Progenitor cell of endocrine pancreas (in vitro differentiated cells): Measurements from ENCODE around the gene HEATR1. TPM values are rescaled to one million over a fixed set of nuclear protein-coding genes. Genes with fewer than 3 reads are reported as not detected.
"Not testable (repeated sequence)": the region's sequence is repeated elsewhere in the genome, so short reads cannot be mapped to it uniquely, and the experiment has no call there.

Source experiments
- DNase-seq: peaks from one replicate; pipeline ENCODE4 v3.0.0; 2021; ENCODE audit warnings: low spot score; ENCODE audit not compliant: unreplicated experiment
- H3K27ac Mint-ChIP-seq: 2 replicates; pipeline ENCODE4 v1.8.0; 2021; ENCODE audit warnings: mild to moderate bottlenecking, moderate library complexity, mixed read lengths
- H3K27me3 Mint-ChIP-seq: 2 replicates; pipeline ENCODE4 v1.8.0; 2021; ENCODE audit warnings: mixed read lengths
- H3K36me3 Mint-ChIP-seq: 2 replicates; pipeline ENCODE4 v1.8.0; 2022; ENCODE audit warnings: mixed read lengths; ENCODE audit not compliant: insufficient read depth
- H3K4me1 Mint-ChIP-seq: 2 replicates; pipeline ENCODE4 v1.8.0; 2021; ENCODE audit warnings: low read depth, mixed read lengths
- H3K4me3 Mint-ChIP-seq: 2 replicates; pipeline ENCODE4 v1.8.0; 2021; ENCODE audit warnings: low read depth, mild to moderate bottlenecking, moderate library complexity, mixed read lengths
- H3K9me3 Mint-ChIP-seq: 2 replicates; pipeline ENCODE4 v1.8.0; 2021; ENCODE audit warnings: low read depth, mixed read lengths
- total RNA-seq: library from RNA; stranded (reverse); gene quantifications from 2 replicates; pipeline ENCODE4 v1.2.1, GENCODE V29; 2021
- TF ChIP-seq, protein P1 (sequence below): fragments of 200-600 bp; sonication (generic); IDR thresholded peaks from one replicate; pipeline ENCODE4 v1.5.0; 2021; ENCODE audit warnings: antibody characterized with exemption, mild to moderate bottlenecking; ENCODE audit not compliant: unreplicated experiment

The HEATR1 gene
- total RNA-seq, 1 donor from 2014 or later: 55.9 TPM

DNA sequence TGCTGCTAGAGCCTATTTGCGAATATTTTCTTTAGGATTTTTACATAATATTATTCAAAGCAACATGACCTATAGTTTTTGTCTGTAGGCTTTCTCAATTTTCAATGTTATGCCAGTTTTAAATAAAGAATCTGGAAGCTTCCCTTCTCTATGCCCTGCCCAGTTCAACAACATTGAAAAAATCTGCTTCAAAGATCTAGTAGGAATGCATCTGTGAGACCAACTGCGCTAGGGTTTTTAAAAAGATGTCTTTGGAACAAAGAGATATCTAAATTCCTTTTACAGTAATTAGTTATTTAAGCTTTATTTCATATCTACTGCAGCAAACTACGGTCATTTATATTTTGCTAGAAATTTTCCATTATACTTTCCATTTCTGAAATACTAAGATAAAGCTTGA is 25.7 kb downstream of the HEATR1 start:
- TF ChIP-seq, protein P1, sequence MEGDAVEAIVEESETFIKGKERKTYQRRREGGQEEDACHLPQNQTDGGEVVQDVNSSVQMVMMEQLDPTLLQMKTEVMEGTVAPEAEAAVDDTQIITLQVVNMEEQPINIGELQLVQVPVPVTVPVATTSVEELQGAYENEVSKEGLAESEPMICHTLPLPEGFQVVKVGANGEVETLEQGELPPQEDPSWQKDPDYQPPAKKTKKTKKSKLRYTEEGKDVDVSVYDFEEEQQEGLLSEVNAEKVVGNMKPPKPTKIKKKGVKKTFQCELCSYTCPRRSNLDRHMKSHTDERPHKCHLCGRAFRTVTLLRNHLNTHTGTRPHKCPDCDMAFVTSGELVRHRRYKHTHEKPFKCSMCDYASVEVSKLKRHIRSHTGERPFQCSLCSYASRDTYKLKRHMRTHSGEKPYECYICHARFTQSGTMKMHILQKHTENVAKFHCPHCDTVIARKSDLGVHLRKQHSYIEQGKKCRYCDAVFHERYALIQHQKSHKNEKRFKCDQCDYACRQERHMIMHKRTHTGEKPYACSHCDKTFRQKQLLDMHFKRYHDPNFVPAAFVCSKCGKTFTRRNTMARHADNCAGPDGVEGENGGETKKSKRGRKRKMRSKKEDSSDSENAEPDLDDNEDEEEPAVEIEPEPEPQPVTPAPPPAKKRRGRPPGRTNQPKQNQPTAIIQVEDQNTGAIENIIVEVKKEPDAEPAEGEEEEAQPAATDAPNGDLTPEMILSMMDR: no peak
- Mint-ChIP-seq H3K4me3 (no peak overlapping the region), H3K36me3 (peaks cover 27% of the 10 kb centered on the region), H3K27me3 (no peaks in the 10 kb centered on the region), H3K27ac (no peak overlapping the region), H3K4me1 (no peaks in the 10 kb centered on the region), H3K9me3 (no peaks in the 10 kb centered on the region)
- no peak for DNase-seq

DNA sequence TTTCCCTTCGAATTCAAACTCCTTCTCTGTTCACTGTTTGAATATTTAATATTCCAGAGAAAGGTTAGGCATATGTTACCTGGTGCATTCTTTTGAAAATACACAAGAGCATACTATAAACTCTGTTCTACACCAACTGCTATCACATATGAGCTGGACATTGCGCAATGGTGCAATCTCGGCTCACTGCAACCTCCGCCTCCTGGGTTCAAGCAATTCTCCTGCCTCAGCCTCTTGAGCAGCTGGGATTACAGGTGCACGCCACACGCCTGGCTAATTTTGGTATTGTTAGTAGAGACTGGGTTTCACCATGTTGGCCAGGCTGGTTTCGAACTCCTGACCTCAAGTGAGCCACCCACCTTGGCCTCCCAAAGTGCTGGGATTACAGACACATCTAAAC is 27.3 kb downstream of the HEATR1 start:
- not testable (repeated sequence) for DNase-seq, H3K4me3 Mint-ChIP-seq, H3K4me1 Mint-ChIP-seq, H3K27ac Mint-ChIP-seq, H3K27me3 Mint-ChIP-seq, H3K9me3 Mint-ChIP-seq
- peaks cover 24% of the 10 kb centered on the region for H3K36me3 Mint-ChIP-seq

DNA sequence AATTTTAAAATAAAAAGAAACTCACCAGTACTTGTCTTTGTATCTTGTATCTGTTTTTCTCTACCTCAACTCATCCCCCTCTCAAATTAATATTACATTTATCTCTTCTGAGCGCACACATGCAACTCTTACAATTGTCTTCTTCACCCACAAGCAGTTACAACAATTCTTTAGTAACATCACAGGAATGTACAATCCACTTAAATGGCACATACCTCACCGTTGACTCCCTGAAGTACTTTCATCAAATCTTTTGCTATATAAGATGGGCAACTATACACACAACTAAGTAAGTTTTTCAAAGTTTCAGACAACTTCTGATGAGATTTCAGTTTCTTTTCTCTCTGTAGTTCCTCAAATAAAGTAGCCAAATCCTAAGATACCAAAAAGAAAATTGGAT is 28.3 kb downstream of the HEATR1 start:
- Mint-ChIP-seq H3K27ac (peak overlapping the region; percentile 75), H3K9me3 (no peaks in the 10 kb centered on the region), H3K27me3 (no peaks in the 10 kb centered on the region), H3K4me3 (no peak overlapping the region), H3K4me1 (no peaks in the 10 kb centered on the region), H3K36me3 (peaks cover 22% of the 10 kb centered on the region)
- TF ChIP-seq, protein P1: no peak
- no peak for DNase-seq

DNA sequence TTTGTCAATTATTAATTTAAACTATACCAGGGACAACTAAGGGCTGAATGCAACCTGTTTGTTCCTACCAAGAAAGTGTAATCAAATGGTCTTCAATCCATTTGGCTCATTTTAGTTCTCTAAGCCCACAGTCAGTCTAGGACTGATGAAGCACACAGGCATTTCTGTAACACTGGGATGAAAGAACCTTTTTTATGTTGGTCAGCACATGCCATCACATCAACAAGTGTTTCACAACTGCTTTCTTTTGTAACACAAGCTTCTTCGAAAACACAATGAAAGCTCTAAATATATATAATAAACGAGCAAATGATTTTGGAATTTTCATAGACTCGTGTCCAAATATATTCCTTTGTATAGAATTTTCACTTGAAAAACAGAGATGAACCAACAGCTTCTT is 28.8 kb downstream of the HEATR1 start:
- Mint-ChIP-seq H3K4me1 (no peaks in the 10 kb centered on the region), H3K9me3 (no peaks in the 10 kb centered on the region), H3K4me3 (no peak overlapping the region), H3K27ac (no peak overlapping the region), H3K36me3 (peaks cover 20% of the 10 kb centered on the region), H3K27me3 (no peaks in the 10 kb centered on the region)
- TF ChIP-seq, protein P1: no peak
- DNase-seq: no peak

DNA sequence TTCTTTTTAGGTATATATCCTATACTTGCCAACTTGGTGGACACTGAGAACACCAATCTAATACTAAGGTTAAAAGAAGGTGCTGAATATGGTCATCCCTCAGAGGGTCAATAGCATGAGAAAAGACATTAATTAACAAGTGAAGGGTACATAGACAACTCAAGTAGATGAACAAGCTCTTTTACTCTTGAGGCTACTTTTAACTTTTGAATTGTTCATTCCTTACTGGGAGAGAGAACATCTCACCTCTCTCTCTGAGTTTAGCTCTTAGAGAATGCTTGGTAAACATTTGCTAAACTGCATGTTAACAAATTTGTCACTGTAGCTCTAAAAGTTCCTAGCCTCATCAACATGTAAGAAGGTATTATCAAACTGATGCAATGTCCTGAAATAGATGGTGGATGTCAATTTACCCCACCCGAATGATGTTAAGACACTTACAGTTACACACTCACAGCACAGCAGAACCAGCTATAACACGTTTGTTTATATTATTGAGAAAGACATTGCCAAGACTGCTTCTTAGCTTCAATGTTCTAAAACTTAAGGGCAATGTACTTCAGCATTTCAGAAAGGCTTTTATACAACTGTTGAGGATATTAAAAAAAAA is 35.9 kb downstream of the HEATR1 start:
- TF ChIP-seq, protein P1: no peak
- H3K9me3 Mint-ChIP-seq: no peaks in the 10 kb centered on the region

DNA sequence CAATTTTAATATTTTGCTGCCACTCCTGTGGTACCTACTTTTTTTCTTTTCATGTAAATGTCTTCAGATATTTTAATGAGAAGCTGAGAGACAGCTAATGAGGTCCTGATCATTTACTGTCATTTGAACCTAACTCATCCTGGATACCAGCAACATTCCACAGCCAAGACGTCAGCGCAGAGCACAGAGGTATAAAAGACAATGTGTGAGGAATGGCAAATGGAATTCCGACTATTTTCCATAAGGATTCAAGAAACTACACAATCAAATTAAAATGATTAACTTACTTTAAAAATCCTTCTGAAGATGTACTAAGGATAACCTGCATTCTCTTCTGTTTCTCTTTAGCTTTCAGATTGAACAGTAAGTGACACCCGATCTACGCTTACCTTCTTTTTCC is 38.8 kb downstream of the HEATR1 start:
- peaks cover 31% of the 10 kb centered on the region for H3K36me3 Mint-ChIP-seq
- peaks cover 4% of the 10 kb centered on the region for H3K4me1 Mint-ChIP-seq
- H3K27me3 Mint-ChIP-seq: no peaks in the 10 kb centered on the region
- TF ChIP-seq, protein P1: no peak
- H3K4me3 Mint-ChIP-seq: no peak overlapping the region
- no peak for DNase-seq
- H3K9me3 Mint-ChIP-seq: no peaks in the 10 kb centered on the region
- H3K27ac Mint-ChIP-seq: no peak overlapping the region

More for the DNA sequence above, 35.9 kb downstream of the HEATR1 start:
- Mint-ChIP-seq H3K27me3 (no peaks in the 10 kb centered on the region), H3K27ac (no peak overlapping the region), H3K4me3 (no peak overlapping the region), H3K4me1 (peaks cover 2% of the 10 kb centered on the region), H3K36me3 (peaks cover 30% of the 10 kb centered on the region)
- DNase-seq: no peak
